ENCODE results near the gene SORBS2.

DNA sequence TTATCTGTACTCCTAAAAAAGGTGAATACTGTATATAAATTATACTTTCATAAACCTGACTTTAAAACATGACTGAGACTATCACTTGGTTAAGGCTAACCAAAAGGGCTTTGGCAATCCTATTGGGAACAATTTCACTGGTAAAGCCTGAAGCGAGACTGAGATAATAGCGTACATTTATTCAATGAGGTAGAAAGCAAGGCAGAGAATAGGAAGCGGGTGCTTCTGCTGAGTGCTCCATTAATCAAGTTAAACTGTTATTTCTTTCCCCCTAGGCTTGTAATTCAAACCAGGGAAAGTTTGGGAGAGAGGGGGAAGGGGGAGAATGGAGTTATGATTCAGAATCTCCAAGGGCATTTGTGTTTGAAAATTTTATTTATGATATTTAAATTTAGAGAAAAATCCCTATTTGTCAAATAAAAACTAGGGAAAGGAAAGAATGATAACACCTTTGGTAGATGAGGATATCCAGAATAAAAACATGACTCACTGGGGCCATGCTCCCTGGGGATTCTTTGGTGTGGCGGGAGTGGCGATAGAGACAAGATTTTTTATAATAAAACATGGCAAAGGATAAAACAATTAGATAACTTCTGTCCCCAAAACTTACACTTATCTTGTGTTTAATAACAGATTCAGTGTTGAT is 34.6 kb upstream of the SORBS2 start:
- TF ChIP-seq, protein P1, sequence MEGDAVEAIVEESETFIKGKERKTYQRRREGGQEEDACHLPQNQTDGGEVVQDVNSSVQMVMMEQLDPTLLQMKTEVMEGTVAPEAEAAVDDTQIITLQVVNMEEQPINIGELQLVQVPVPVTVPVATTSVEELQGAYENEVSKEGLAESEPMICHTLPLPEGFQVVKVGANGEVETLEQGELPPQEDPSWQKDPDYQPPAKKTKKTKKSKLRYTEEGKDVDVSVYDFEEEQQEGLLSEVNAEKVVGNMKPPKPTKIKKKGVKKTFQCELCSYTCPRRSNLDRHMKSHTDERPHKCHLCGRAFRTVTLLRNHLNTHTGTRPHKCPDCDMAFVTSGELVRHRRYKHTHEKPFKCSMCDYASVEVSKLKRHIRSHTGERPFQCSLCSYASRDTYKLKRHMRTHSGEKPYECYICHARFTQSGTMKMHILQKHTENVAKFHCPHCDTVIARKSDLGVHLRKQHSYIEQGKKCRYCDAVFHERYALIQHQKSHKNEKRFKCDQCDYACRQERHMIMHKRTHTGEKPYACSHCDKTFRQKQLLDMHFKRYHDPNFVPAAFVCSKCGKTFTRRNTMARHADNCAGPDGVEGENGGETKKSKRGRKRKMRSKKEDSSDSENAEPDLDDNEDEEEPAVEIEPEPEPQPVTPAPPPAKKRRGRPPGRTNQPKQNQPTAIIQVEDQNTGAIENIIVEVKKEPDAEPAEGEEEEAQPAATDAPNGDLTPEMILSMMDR (IDR thresholded peaks at IDR 0.05), result no peak
- TF ChIP-seq POLR2A (IDR thresholded peaks at IDR 0.05), result no peak
